Measurements from ENCODE around the gene LRRC27.

GRCh38 chr10:132390170-132390920, 58.4 kb downstream of the LRRC27 start:
- TF ChIP-seq POLR2A (IDR thresholded peaks at IDR 0.05; ENCODE audit: low read length): no peak
- TF ChIP-seq GATA1 (IDR thresholded peaks at IDR 0.05; ENCODE audit: low read depth, low read length): no peak

All from erythroblast (primary cell).